ENCODE data around the gene SKAP1.

GRCh38 chr17:48463526-48463925 lies 33.5 kb upstream of the SKAP1 start:
- no peak for TF ChIP-seq CTCF (conservative IDR thresholded peaks at IDR 0.05; ENCODE audit: low read depth in 2 of 2)
- no peak for TF ChIP-seq EZH2phosphoT487 (IDR thresholded peaks at IDR 0.05; ENCODE audit: unreplicated experiment)
- TF ChIP-seq POLR2AphosphoS5 (IDR thresholded peaks at IDR 0.05; ENCODE audit: low read depth) = no peak

Measured in GM23338 (cell line).